ENCODE results near the gene JAZF1.

JAZF1 gene

GRCh38 chr7:28180364-28181147 lies at the start of gene JAZF1:
TSS of gene JAZF1 (minus strand) at chr7:28180795.
- DNase-seq = no peak

- no peak for DNase-seq
These were observed 49.7 kb upstream of the JAZF1 start for GRCh38 chr7:28230261-28230660.

- DNase-seq = no peak
These were observed 47.8 kb upstream of the JAZF1 start for GRCh38 chr7:28228396-28228795.

GRCh38 chr7:28226003-28226402 lies 45.4 kb upstream of the JAZF1 start:
- no peak for DNase-seq

GRCh38 chr7:28225576-28225975 lies 45.0 kb upstream of the JAZF1 start:
- DNase-seq = no peak

GRCh38 chr7:28224675-28225074 lies 44.1 kb upstream of the JAZF1 start:
- no peak for DNase-seq

GRCh38 chr7:28224172-28224571 lies 43.6 kb upstream of the JAZF1 start:
- DNase-seq = no peak

- no peak for DNase-seq
These were observed 42.0 kb upstream of the JAZF1 start for GRCh38 chr7:28222636-28223035.

GRCh38 chr7:28219793-28220192 lies 39.2 kb upstream of the JAZF1 start:
- DNase-seq = no peak

GRCh38 chr7:28217143-28217542 lies 36.5 kb upstream of the JAZF1 start:
- no peak for DNase-seq

GRCh38 chr7:28211006-28211405 lies 30.4 kb upstream of the JAZF1 start:
- DNase-seq = no peak

GRCh38 chr7:28208506-28208905 lies 27.9 kb upstream of the JAZF1 start:
- DNase-seq = no peak

- no peak for DNase-seq
These were observed 27.0 kb upstream of the JAZF1 start for GRCh38 chr7:28207486-28208158.

- DNase-seq = no peak
These were observed 24.9 kb upstream of the JAZF1 start for GRCh38 chr7:28205506-28205905.

- DNase-seq = no peak
These were observed 23.1 kb upstream of the JAZF1 start for GRCh38 chr7:28203508-28204240.

GRCh38 chr7:28202222-28202621 lies 21.6 kb upstream of the JAZF1 start:
- DNase-seq = no peak

GRCh38 chr7:28201131-28201530 lies 20.5 kb upstream of the JAZF1 start:
- no peak for DNase-seq

- DNase-seq = no peak
These were observed 20.0 kb upstream of the JAZF1 start for GRCh38 chr7:28200598-28200997.

- DNase-seq = no peak
These were observed 18.5 kb upstream of the JAZF1 start for GRCh38 chr7:28199021-28199510.

GRCh38 chr7:28195910-28196620 lies 15.5 kb upstream of the JAZF1 start:
- no peak for DNase-seq

- DNase-seq = no peak
These were observed 12.4 kb upstream of the JAZF1 start for GRCh38 chr7:28192786-28193585.

GRCh38 chr7:28191751-28192150 lies 11.2 kb upstream of the JAZF1 start:
- no peak for DNase-seq

Measured in GDM1 (cell line).